ENCODE results near the gene OSER1. TPM values are rescaled to one million over a fixed set of nuclear protein-coding genes. Genes with fewer than 3 reads are reported as not detected.
A peak's percentile ranks its signal among the peaks of the same experiment; 100 is the strongest.

Gene OSER1
- total and polyA plus RNA-seq, 12 donors, result 16.4 to 37.3 (median 31.0) TPM

DNA sequence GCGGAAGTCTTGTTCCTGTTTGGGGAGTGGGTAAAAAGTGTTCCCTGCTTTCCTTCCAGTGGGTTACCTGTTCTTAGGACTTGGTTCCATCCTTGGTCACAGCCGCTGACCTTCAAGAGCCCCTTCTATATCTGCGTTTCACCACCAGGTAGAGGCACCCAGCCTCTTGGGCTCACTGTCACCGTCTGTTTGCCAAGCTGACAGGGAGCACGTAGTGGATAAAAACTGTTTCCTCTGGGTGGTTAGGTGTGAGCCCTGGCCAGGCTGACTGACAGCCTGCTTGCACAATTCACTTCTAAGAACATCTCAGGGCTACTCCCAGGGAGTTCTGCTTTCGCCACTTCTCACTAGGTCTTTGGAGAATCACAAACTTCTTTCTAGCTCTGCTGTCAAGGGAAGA is 21.8 kb downstream of the OSER1 start:
- 41 to 60% methylated on average over 6 of the region's 6 CpGs for WGBS, 2 donors
- no peaks in the 10 kb centered on the region for H3K36me3 ChIP-seq
- intact Hi-C loops (cut with DNase I), result loop anchor here in 6 of 10 donors (1.0 to 10.0 kb wide), 5 partner anchors 36 to 434 kb away; no protein-coding TSS in a partner anchor

DNA sequence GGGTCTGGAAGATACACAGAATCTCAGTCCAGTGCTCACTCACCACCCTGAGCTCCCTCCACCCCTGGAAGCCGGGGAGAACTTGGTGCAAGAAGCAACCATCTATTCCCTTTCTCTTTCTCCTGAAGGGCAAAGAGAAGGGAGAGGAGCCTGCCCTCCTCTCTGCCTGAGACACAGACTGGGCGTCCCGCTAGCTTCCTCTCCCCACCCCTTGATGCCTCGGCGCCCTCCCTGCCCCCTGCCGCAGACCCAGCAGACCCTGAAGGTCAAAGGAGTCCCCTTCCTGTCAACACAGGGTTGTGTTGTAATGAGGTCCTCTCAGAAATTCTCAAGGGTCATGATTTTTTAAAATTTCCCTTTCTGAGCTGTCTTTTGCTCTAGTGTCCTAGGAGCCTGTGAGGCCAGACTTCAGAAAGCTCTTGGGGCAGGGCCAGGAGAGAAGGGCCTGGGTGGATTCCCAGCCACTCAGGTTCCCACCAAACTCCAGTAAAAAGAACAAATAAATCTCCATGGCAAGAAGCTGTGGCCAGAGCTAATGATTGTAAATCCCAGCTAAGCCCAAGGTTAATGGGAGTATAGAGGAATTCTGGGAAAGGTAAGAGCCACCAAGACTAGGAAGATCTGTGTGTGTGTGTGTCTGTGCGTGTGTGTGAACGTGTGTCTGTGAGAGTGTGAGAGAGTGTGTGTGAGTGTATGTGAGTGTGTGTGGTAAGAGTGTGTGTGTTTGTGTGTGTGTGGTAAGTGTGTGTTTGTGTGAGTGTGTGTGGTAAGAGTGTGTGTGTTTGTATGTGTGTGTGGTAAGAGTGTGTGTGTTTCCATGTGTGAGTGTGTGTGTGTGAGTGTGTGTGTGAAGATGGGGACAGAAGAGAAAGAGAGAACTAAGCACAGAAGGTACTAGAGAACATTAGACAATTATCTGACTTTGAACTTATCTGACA is 22.5 kb downstream of the OSER1 start:
- no peaks in the 10 kb centered on the region for H3K9me3 ChIP-seq
- DNase-seq (no peak), ATAC-seq (peak; percentile 6 to 45 (median 38))
- no peaks in the 10 kb centered on the region for H3K36me3 ChIP-seq
- WGBS, 2 donors, result 20 to 26% methylated on average over 8 of the region's 8 CpGs
- TF ChIP-seq, protein P1, sequence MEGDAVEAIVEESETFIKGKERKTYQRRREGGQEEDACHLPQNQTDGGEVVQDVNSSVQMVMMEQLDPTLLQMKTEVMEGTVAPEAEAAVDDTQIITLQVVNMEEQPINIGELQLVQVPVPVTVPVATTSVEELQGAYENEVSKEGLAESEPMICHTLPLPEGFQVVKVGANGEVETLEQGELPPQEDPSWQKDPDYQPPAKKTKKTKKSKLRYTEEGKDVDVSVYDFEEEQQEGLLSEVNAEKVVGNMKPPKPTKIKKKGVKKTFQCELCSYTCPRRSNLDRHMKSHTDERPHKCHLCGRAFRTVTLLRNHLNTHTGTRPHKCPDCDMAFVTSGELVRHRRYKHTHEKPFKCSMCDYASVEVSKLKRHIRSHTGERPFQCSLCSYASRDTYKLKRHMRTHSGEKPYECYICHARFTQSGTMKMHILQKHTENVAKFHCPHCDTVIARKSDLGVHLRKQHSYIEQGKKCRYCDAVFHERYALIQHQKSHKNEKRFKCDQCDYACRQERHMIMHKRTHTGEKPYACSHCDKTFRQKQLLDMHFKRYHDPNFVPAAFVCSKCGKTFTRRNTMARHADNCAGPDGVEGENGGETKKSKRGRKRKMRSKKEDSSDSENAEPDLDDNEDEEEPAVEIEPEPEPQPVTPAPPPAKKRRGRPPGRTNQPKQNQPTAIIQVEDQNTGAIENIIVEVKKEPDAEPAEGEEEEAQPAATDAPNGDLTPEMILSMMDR (IDR thresholded peaks at IDR 0.05), result no peak
- intact Hi-C loops (cut with DNase I), result loop anchor here in 8 of 10 donors (1.0 to 10.0 kb wide), 7 partner anchors 36 to 433 kb away; no protein-coding TSS in a partner anchor
- peak overlapping the region in 9 of 10 donors; percentile 29 to 73 (median 60) for H3K4me3 ChIP-seq
- peak overlapping the region; percentile 79 to 98 (median 93) for H3K27ac ChIP-seq
- peaks cover 0 to 29% (median 0%) of the 10 kb centered on the region in 7 donors for H3K27me3 ChIP-seq
- peaks cover 6 to 45% (median 21%) of the 10 kb centered on the region in 9 donors for H3K4me1 ChIP-seq

More for the DNA sequence above, 21.8 kb downstream of the OSER1 start:
- Histone ChIP-seq H3K9me3 (no peaks in the 10 kb centered on the region), H3K4me3 (no peak overlapping the region), H3K4me1 (peaks cover 6 to 42% (median 21%) of the 10 kb centered on the region in 9 donors), H3K27ac (peak overlapping the region; percentile 58 to 98 (median 93)), H3K27me3 (peaks cover 0 to 27% (median 0%) of the 10 kb centered on the region in 7 donors)
- TF ChIP-seq, protein P1 (IDR thresholded peaks at IDR 0.05), result no peak
- ATAC-seq (peak in 2 of 8 donors; percentile 16 to 36), DNase-seq (no peak)

DNA sequence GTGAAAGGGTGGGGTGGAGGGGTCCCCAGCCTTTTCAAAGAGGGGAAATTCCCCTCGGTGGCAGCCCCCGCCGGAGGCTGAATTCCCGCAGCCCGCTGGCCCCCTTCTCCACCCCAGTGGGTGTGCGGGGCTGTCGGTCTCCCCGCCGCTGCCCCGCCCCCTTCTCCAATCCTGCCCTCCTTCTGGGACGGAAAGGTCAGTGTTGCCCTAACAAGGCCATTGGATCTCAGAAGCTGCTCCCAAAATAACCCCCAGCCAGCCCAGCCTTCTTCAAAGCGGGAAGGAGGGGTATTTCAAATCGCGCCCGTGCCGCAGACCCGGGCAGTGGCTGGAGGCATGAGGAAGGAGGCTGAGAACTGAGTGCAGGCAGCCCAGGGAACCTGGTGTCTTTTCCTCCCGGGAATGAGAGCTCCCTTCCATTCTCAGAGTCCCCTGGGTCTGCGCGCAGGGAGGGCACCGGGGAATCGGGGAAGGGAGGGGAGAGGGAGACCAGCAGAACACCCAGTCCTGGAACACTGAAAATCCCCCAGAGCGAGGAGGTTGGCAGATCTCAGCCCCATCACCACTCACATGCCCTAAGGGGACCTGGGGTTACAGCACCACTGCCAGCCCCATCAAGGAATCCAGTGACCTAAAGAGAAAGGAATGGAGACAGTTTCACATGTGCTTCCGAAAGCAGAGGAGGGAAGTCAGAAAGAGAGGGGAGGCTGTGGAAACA is 23.4 kb downstream of the OSER1 start, which contains the start of gene JPH2:
Gene JPH2 (minus strand): TSS at position 135 of the 718 bp plus-strand sequence. CDS start 483 bp downstream, outside the sequence.
- DNase-seq (peak; percentile 71 to 84), ATAC-seq (peak; percentile 72 to 92 (median 89))
- peak within 1 kb of the TSS; percentile 20 to 73 (median 60) for H3K4me3 ChIP-seq
- WGBS, 2 donors, result 0 to 1% methylated on average over 24 of the region's 24 CpGs
- no peaks in the 10 kb centered on the region for H3K36me3 ChIP-seq
- peaks cover 0 to 32% (median 0%) of the 10 kb centered on the region in 7 donors for H3K27me3 ChIP-seq
- peak within 1 kb of the TSS; percentile 79 to 98 (median 93) for H3K27ac ChIP-seq
- TF ChIP-seq, protein P1 (IDR thresholded peaks at IDR 0.05), result no peak
- peaks cover 6 to 52% (median 21%) of the 10 kb centered on the region in 9 donors for H3K4me1 ChIP-seq
- intact Hi-C loops (cut with DNase I), result loop anchor here in 7 of 10 donors (1.0 to 10.0 kb wide), 7 partner anchors 35 to 432 kb away; no protein-coding TSS in a partner anchor
- no peaks in the 10 kb centered on the region for H3K9me3 ChIP-seq
